Measurements from ENCODE around the gene ARHGEF33.

ARHGEF33 gene

DNA sequence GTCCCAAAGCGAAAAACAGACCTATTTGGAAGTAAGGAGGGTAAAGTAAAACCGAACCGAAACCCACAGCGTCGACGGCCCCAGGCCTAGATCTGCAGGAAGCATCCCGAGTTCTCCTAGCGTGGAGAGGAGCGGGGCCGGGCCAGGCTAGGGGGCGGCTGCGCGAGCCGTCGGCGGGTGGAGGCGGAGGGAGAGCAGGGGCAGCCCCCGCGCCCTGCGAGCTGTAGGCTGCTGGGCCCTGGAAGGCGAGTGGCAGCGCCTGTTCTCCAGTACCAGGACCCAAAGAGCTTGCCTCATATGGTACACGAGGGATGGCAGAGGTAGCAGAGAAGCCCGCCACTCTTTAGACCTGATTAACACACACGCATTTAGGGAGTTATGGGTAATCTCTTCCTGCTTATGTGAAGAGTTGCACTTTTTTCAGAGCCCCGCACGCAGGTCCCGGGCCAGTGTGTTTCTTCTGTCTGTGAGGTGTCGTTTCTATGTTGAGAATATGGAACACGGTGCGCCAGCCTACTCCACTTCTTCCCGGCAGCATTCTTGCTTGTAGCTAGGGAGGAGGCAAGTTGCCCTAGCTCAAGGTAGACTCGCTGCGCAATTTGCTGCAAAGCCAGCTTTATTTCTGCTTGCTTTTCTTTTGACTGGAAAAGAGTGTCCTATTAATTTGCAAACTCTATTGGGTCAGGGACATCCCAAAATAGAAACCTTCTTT is 71.1 kb downstream of the ARHGEF33 start:
- DNase-seq (ENCODE audit: low read depth) = no peak

DNA sequence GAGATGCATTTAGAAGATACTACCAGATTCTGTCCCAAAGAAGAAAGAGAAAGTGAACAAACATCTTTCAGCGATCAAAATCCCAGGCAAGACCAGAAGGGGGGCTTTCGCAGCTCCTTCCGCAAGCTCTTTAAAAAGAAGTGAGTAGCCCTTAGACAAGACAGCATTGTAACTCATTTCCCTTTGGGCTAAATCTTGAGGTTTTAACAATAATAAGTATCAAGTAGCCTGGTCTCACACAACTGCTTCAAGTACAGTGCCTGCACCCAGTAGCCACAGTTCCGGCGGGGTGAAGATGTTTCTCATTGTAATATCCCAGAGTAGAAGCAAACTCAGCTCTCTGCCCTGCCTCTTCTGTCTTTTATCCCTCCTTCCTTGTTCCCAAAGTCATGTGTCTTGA is 76.3 kb downstream of the ARHGEF33 start:
- no peak for DNase-seq (ENCODE audit: low read depth)

DNA sequence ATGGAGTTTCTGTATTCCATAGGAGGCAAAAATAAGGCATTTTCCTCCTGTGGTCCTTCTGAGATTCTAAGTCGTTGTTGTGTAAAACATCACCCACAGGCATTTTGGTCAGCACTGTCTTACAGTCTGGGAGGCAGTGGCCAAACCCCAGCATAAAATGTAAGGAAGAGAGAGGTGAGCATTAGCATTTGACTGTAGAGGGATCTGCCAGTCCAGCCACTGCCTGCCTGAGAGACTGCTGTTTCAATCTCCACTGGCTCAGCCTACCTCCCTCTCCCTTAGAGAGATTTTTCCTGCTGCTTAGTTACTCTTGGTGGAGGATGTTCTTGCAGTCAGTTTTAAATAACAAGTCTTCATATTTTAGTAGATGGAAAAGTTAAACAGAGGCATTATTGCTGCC is 77.0 kb downstream of the ARHGEF33 start:
- DNase-seq (ENCODE audit: low read depth) = no peak

DNA sequence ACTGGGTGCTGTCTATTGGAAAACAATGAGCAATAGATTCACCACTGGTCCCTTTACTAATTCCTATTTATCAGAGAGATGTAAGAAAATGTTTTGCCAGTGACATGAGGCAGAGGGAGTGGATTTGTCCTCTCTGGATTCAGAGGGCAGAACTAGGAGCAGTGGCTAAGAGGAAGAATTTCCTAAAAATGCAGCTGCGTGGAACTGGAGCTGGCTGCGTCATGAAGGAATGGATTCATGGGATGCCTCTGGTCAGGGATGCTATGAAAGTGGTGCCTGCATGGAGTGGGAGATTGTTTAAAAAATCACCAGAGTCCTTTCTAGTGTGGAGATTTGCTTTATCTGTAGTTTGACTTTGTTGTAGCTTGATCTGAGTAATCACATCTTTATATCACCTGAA is 78.3 kb downstream of the ARHGEF33 start:
- no peak for DNase-seq (ENCODE audit: low read depth)

DNA sequence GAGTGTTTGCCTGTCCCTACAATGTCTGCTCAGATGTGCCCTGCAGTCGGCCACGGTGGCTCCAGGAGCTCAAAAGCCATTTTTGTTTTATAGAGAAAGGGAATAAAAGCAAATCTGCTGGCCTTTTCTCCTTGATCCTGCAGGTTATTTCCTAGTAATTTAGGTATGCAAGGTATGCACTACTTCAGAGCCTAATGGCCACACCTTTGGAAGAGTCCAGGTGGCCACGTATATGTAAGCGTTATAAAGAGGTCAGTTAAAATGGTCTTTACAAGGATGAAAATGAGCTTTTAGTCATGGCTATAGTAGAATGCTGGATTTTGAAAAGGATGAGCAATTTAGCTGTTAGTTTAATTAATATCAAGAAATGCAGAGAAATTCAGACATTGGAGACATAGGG is 81.7 kb downstream of the ARHGEF33 start:
- no peak for DNase-seq (ENCODE audit: low read depth)

DNA sequence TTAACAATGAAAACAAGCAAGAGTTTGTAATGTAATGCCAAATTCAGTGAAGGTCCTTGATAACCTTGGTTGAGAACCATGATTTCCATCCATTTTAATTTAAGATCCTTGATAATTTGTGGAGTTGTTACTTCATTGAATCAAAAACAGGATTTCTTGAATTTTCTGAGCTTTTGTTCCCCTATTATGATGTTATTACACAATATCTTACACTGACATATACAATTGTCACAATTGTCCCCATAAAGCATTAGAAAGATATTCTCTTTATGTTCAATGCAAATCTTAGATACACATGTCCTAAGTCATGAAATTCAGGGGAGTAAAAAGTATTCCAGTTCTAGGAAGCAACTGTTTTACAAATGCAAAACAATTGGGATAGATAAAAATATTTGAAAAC is 83.6 kb downstream of the ARHGEF33 start:
- DNase-seq (ENCODE audit: low read depth) = no peak

DNA sequence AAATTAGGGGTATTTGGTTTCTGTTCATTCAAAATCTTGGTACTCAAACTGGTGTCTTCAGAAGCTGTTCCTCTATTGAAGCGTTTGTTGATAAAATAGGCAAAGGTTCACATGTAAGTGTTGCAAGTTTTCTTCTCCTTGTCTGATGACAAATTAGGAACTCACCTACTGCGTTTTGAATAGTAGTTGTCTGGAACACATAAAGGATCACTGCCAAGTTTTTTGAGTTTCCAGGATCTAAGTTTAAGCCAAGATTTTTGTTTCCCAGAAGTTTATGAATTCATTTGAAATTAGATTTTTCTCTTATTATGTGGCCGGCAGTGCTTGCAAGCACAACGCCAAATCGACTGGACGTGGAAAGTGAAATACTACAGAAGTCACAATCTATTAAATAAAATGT is 85.4 kb downstream of the ARHGEF33 start:
- DNase-seq (ENCODE audit: low read depth) = no peak

DNA sequence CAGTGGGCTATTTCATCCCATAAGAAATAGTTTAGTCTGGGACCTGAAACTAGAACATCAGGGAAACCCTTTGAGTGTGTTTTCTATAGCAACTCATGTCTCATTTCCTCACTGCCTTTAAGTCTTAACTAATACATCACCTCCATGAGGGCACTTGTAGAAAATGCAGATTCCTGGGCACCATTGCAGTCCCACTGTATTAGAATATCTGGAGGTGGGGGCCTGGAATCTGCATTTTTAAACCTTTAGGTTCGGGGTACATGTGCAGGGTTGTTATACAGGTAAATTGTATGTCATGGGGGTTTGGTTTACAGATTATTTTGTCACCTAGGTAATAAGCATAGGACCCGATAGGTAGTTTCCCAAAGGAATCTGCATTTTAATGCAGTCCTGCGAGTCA is 87.4 kb downstream of the ARHGEF33 start:
- DNase-seq (ENCODE audit: low read depth) = no peak

DNA sequence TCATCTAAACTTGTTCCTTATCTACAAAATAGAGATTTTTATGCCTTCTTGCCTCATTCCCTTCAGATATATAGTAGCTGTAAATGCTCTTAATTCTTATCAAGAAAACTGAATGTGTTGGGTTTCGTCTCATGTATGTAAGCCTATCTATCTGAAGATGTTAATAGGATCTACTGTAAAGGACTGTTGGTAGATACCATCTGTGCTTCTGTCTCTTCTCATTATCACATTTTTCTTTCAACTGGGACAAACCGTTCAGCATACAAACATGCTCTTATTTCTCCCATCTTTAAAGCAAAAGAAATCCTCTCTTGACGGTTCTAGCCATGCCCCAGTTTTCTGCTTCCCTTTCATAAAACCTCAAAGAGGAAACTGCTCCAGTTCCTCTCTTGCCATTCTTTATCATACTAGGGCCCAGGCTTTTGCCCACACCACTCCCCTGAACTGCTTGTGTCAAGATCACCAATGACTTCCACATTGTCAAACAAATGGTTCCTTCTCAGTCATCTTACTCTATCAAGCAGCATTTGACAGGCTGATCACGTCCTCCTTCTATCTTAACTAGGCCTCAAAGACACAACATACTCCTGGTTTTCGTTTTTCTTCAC is 88.7 kb downstream of the ARHGEF33 start:
- DNase-seq (ENCODE audit: low read depth) = peak; percentile 44

DNA sequence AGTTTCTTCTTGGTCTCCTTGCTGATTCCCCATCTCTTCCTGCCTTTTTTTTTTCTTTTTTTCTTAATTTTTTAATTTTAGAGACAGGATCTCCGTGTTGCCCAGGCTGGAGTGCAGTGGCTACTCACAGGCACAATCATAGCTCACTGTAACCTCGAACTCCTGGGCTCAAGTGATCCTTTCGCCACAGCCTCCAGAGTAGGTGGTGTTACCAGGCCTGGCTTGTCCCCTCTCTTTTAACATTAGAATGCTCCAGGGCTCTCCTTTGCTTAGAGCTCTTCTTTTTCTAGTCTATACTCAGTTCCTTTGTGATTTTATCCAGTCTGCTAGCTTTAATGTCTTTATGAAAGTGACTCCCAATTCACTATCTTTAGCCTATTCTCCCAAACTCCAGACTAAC is 89.2 kb downstream of the ARHGEF33 start:
- DNase-seq (ENCODE audit: low read depth) = no peak

DNA sequence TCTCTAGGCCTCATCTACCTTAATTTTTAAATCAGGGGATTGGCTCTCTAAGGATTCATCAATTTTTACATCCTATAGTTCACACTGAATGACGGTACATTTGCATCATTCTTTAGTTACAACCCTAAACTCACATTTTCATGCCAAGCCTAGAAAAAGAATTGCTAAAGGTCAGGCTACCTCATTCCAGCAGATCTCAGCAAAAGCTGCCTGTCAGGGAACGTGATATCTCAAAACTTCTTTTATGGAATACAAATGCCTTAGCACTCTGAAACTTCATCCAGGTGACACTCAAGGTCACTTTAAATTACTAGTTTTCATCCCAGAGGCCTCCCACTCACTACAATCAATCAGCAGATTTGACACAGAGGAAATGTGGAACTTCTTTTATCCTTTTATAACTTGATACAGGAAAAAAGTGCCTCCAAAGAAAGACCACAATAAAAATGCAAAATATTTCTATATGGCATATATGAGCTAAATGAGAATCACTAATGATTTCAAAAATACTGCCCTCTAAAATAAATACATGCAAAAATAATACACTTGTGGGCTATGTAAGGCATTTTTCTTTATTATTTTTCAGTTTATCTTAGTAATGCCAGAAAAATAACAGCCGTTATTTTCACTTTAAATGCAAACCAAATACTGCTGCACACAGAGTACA is 91.5 kb downstream of the ARHGEF33 start:
- DNase-seq (ENCODE audit: low read depth) = no peak

DNA sequence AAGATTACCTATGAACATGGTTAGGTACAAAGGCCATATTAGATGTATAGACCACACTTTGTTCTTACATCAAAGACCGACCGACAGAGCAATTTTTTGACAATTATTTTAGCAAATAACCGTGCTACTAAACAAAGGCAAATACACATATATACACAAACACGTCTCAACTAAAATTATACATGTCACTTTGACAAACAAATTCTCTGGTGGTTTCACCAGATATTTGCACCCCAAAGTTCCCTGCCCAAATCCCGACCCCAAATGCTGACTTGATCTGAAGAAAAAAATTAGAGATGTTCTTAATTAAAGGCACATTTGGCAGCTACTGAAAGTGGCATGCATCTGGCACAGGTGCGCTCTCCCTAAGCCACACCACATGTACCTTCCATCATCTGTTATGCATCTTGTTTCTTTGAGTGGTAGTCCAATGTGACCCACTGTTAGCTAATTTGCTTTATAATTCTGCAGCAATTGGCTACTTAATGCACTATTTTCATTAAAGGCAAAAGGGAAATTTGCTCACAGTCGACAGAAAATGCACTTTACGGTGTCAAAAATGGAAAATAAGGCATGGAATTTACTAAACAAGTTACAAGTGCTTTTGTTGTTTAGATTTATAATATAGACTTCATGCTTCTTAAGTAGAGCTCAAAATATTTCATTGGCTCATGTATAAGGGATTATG is 92.1 kb downstream of the ARHGEF33 start:
- no peak for DNase-seq (ENCODE audit: low read depth)

DNA sequence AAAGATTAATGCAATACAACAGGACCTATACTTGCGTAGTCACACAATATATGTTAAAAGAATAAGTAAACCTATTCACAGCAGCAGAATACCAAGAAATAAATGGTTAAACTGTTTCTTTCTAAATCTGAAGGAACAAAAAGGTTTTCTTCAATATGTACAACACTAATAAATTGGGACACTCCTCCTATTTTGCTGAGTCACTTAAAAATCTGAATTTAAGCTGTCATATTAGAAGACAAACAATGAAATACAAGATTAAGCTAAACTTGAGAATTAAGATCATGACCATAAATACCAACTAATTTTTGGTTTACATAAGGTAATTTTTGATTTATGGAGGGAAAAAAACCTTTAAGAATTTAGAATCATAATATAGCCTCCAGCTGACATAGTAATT is 92.8 kb downstream of the ARHGEF33 start:
- no peak for DNase-seq (ENCODE audit: low read depth)

DNA sequence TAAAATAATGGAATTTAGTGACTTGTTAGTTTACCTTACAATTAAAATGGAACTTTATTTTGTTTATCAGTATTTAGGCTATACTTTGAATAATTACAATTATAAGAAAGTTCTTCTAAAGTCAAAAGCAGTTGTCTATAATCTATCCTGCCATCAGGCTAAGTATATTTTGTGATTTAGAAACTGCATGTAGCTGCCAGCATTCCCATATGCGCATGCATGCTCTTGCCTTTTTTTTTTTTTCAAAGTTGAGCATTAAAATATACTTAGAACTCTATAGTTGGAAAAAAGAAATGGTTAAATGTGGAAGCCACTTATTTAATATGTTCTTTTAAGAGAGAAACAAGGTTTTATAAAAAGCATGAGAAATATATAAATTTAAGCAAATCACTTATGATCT is 99.0 kb downstream of the ARHGEF33 start:
- DNase-seq (ENCODE audit: low read depth) = no peak

DNA sequence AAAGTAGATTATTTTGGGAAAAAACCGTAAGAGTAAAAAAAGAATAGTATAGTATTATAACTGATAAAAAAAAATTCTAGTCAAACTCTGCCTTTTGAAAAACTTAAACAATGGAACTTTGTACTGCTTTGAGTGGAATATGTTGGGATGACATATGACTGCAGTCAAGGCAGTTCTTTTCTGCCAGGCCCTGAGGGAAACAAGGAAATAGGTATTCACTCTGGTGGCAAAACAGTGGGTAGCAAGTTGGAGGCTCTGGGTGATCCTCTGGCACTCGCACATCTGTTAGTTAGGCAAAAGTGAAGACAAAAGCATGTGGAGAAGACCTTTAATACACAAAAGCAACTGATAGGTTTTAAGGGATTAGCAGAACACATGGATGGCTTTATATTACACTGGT is 102.2 kb downstream of the ARHGEF33 start:
- DNase-seq (ENCODE audit: low read depth) = no peak

DNA sequence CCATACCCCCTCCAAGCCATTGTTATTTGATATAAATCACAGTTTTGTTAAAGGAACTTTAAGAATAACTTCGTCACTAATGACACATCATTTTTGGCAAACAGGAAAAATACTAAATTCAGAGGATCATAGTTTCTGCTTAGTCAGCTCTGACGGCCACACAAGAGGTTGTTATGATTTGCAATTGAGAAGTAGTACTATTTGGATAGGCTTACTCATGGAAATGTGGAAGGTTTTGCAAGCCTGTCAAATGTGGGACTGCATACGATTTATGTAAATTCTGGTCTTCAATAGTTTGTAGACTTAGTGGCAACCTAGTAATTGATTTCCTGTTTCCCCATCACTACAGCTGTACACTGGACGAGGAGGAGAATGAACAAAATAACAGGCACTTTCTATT is 108.1 kb downstream of the ARHGEF33 start:
- DNase-seq (ENCODE audit: low read depth) = no peak

DNA sequence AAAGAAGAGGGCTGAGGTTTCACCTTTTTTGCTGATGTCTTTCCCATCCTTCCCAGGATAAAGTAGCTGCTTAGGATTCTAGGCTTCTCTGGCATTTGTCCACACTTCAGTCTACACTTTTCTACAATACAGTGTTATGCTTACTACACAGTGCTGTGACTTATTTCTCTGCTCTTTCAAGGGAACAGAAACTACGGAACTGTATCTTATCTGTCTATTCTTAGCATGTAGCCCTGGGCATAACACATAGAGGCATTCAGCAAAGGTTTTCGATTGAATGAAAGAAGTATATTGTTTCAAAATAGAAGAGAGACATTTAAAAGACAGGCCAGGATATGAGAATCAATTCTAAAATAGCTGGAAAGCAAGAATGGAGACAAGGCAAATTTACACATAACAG is 110.9 kb downstream of the ARHGEF33 start:
- no peak for DNase-seq (ENCODE audit: low read depth)

DNA sequence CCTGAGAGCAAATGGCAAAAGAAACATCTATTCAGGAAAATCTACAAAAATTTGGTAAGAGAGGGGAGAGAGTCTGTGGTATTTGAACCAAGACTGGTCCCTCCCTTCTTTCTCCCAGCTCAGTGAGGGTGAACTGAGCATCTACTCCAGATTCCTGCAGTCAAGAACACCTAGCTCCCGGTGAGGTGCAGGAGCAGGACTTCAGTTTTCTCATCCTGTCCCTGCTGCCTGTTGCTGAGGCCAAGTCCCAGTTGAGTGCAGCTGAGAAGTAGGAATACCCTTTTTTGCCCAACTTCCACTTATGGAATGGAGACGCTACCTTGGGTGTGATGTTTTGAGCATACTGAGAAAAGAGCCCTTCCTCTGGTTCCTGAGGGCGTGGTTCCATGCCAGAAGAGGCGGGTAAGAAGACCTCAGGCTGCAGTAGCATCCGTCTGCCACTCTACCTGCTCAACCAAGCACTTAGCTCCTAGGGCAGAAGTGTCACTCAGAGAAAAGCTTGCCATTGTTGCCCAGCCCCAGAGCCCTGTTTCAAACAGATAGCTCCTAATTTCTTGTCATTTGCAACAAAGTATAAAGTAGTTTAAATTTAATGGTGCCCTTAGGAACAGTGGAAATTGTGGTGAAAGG is 118.3 kb downstream of the ARHGEF33 start:
- DNase-seq (ENCODE audit: low read depth) = no peak

DNA sequence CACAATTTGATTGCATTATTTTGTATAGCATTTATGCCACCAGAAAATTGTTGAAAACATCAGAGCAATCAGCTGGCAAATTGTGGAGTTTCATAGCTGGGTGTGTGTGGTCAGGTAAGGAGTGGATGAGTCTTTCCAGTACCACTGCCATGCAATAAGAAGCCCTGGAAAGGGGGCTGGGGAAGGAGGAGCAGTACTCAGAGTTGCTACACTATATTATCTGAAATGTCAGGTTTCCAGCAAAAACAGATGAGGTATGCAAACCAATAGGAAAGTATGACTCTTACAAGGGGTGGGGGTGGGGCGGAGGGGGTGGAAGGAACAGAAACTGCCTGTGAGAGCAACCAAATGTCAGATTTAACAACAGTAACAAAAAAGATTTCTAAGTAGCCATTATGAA is 119.0 kb downstream of the ARHGEF33 start:
- DNase-seq (ENCODE audit: low read depth) = no peak

DNA sequence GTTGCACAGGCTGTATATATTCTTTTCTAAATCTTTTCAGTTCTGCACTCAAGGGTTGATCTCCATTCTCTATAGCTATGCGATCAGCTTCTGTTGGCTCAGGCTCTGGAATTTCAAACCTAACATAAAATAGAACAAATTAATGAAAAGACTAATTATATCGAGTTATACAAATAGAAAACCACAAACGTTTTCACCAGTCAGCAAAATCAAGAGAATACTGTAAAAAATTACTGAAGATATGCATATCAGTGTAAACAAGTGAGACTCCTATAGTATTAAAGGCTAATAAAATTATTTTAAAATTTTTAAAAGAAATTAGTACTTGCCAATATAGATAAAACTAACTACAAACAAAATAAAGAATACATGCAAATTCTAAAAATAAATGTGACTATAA is 124.2 kb downstream of the ARHGEF33 start:
- DNase-seq (ENCODE audit: low read depth) = no peak

DNA sequence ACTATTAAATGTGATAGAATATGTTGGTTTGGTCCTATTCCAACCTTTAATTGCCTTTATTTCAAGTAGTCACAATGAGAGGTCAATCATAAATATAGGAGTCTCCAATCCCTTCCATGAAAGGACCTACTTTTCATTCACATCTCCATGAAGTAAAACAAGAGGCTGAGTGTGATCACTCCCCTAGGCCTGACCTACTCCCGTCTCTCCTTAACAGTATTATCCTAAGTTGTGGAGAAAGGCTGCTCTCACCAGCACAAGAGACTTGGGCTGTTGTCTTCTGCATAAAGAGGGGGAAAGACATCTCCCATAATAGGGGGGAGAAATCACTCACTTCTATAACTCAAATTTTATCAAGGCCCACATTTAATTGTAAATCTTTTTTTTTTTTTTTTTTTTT is 125.7 kb downstream of the ARHGEF33 start:
- no peak for DNase-seq (ENCODE audit: low read depth)

DNA sequence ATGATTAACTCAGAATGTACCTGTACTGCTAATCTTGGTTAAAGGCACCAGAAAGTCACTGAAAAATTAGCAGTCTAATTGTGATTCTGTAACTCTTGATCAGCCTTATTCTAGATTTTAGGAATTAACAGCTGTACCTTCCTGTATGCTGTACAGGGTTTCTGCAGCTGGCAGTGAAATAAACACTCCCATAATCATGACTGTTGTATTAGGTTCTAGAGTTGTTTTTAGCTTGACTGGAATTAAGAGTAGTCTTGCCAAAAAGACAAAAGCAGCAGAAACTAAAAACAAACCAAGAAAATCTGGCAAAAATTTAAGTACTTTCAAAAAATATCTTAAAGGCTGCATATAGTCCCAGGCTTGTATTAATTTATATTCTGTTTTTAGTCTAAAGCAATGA is 127.7 kb downstream of the ARHGEF33 start:
- DNase-seq (ENCODE audit: low read depth) = no peak

DNA sequence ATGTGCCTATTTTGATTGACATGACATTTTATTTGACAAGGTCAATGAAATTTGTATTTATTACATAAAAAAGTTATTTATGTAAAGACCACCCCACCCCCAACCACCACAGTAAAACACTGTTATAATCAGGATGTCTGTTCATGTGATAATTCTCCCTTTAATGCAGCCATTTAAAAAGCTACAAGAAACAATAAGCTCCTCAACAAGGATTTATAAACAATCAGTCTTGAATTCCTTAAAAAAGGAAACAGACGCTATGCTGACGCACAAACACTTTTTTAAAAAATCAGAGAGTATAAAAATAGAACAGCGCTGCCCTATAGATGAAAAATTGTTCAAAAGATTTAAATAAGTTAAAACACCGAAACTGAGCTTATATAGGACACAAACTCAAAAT is 129.0 kb downstream of the ARHGEF33 start:
- DNase-seq (ENCODE audit: low read depth) = no peak
